NOMO-1 treated with dmso at 0.1 percent for 144 hours (cell line): Measurements from ENCODE around the gene HSPA12B.

Source experiments
- DNase-seq: peaks from one replicate; lab custom pipeline; 2025; ENCODE audit not compliant: unreplicated experiment; lab: John Stamatoyannopoulos, UW

Gene HSPA12B

GRCh38 chr20:3732327-3733118, at the start of gene HSPA12B:
HSPA12B (plus strand) TSS chr20:3732685; CDS start chr20:3738675, 5,990 bp downstream.
- no peak for DNase-seq

- DNase-seq, result no peak
These were observed 47.1 kb upstream of the HSPA12B start for GRCh38 chr20:3685341-3685740.

- DNase-seq, result no peak
These were observed 46.1 kb upstream of the HSPA12B start for GRCh38 chr20:3686421-3686820.

GRCh38 chr20:3686867-3687321, 45.6 kb upstream of the HSPA12B start:
- DNase-seq, result no peak

GRCh38 chr20:3687655-3688054, 44.8 kb upstream of the HSPA12B start:
- DNase-seq, result no peak

- no peak for DNase-seq
These were observed 42.5 kb upstream of the HSPA12B start for GRCh38 chr20:3689978-3690377.

- DNase-seq, result no peak
These were observed 42.1 kb upstream of the HSPA12B start for GRCh38 chr20:3690413-3690812.

GRCh38 chr20:3691306-3691705, 41.2 kb upstream of the HSPA12B start:
- no peak for DNase-seq

- DNase-seq, result no peak
These were observed 40.6 kb upstream of the HSPA12B start for GRCh38 chr20:3691897-3692296.

- no peak for DNase-seq
These were observed 39.7 kb upstream of the HSPA12B start for GRCh38 chr20:3692706-3693294.

GRCh38 chr20:3693376-3693775, 39.1 kb upstream of the HSPA12B start:
- no peak for DNase-seq

GRCh38 chr20:3694864-3695263, 37.6 kb upstream of the HSPA12B start:
- no peak for DNase-seq

- DNase-seq, result no peak
These were observed 36.3 kb upstream of the HSPA12B start for GRCh38 chr20:3696200-3696599.

GRCh38 chr20:3696745-3697587, 35.5 kb upstream of the HSPA12B start:
- DNase-seq, result no peak

GRCh38 chr20:3697588-3698305, 34.7 kb upstream of the HSPA12B start:
- DNase-seq, result no peak

- no peak for DNase-seq
These were observed 33.9 kb upstream of the HSPA12B start for GRCh38 chr20:3698591-3699001.

GRCh38 chr20:3699037-3699436, 33.4 kb upstream of the HSPA12B start:
- DNase-seq, result no peak

GRCh38 chr20:3701061-3701998, 31.2 kb upstream of the HSPA12B start:
- no peak for DNase-seq

GRCh38 chr20:3702611-3703391, 29.7 kb upstream of the HSPA12B start:
- DNase-seq, result no peak
